Hematopoietic multipotent progenitor cell treated with erythropoietin and hydrocortisone succinate and interleukin-3 and kit ligand, for 17 days (in vitro differentiated cells): ENCODE data around the gene CD82.

Source experiments
- DNase-seq: peaks from one replicate; pipeline ENCODE4 v3.0.0-alpha.2; 2015; ENCODE audit warnings: low spot score

The CD82 gene

DNA sequence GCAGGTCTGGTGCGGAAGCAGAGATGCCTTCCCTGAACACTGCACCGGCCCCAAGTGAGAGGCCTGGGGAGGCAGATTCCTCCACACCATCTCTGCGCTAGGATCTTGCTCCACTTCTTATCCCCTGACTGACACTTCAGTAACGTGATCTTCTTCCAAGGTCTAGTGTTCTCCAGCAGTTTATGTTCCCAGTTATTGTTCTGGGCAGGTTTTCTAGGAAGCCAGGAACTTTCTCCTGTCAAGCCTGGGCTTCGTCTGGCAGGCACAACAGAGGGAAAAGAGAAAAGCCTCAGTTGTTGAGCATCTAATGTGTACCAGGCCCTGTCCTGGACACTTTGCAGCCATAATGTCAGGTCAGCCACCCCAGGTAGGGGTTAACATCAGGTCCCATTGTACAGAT, 10.5 kb downstream of the CD82 start:
- DNase-seq, result no peak

DNA sequence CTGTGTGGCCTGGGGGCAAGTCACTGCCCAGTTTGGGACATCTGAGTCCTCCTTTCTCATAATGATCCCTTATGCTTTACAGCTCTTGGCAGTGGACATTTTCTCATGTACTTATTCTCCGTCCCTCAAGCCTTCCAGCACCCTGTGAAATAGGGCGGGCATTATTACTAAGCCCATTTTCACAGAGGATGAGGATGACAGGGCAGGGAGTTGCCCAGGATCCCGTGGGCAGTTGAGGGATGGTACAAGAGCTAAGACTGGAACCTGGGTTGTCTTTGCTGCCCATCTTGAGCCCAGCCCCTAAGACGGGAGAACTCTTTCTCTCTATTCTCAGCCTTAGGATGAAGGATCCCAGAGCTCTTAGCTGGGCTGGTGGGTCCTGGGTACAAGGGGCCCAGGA, 11.2 kb downstream of the CD82 start:
- DNase-seq, result no peak

DNA sequence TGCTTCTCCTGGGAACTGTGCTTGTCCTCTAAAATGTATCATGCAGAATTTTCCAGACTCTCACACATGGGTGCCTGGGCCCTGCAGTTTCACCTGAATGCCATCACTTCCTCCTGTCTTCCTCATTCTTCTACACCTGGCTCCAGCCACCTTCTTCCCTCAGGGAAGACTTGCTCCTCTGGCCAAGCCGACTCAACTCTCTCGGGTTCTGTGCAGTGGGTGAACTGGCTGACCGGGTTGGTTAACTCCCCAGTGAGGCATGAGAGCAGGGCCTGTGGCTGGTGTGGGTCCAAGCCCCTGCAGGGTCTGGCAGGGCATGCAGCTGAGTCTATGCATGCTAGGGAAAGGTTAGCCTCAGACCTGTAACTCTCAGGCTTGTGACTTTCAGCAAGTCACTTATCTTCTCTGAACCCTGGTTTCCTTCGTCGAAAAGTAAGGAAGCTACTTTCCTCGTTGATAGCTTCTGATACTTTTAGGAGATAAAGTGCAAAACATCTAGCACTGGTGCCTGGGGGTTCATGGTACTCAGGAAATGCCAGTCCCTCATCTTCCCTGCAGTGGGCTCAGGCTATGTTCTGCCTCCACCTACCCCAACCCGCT, 11.9 kb downstream of the CD82 start:
- peak; percentile 67 for DNase-seq

DNA sequence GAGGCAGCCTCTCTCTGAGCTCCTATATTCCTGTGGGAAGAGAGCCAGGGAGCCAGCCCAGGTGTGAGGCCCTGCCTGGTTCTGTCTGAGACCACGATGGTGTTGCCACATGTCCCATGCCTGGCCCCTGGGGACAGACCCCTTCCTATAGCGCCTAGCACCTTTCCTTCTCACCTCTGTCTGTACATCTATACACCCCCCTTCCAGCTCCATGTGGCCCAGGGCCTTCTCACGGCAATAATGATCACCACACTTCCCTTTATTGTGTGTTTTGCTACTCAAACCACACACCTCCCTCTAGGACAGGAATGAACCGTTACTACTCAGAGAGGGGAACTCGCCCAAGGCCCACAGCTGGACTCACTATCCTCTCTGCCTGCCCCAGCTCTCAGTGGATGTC, 12.8 kb downstream of the CD82 start:
- no peak for DNase-seq

DNA sequence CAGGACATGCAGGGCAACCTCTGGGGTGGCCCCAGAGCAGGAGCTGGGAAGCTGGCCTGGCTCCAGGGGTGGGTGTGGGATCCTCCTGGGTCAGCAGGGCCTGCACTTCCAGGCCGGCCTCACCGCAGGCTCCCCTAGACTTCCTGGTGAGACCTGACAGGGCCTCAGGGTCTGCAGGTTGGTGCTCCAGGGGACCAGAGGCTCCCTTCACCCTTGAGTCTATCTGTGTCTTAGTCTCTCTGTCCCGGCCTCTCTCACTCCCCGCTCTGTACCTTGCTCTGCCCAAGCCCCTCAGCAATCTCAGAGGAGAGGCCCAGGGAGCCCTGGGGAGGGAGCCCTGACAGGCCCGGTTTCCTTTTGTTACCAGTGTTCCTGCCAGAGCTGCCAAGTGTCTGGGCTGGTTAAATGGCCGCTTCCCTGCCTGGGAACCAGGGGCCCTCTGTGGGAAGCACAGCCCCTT, 13.9 kb downstream of the CD82 start:
- DNase-seq, result no peak

DNA sequence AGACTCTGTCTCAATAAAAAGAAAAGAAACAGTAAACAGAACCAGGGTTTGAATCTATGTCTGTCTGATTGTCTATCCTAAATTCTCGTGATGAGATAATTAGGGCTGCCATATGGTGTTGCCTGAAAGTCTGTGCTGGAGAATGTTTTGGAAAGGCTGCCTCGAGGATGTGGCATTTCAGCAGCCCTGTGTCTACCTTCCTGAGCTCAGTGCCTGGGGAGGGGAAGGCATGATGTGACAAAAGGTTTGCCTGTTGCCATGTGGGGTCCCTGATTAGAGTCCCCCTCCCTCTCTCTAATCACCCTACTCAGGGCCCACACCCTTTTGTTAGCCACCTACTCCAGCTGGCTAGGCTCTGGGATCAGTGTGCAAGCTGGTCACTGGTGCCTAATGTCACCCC, 15.2 kb downstream of the CD82 start:
- DNase-seq, result peak; percentile 49

DNA sequence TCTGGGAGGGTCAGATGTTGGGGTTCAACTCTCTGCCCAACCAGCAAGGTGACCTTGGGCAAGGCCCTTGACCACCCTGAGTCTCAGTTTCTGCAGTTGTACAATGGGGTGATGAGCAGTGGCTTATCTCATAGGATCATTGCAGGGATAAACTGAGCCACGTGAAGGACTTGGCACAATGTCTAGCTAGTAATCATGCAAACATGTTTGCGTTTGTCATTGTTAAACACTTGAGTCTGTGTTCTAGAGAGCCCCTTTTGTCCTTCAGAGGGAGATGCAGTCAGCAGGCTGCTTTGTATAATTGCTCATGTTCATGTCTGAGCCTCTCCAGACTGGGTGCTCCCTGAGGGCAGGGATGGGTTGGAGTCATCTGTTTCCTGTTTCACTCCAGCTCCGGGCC, 15.8 kb downstream of the CD82 start:
- DNase-seq, result no peak

DNA sequence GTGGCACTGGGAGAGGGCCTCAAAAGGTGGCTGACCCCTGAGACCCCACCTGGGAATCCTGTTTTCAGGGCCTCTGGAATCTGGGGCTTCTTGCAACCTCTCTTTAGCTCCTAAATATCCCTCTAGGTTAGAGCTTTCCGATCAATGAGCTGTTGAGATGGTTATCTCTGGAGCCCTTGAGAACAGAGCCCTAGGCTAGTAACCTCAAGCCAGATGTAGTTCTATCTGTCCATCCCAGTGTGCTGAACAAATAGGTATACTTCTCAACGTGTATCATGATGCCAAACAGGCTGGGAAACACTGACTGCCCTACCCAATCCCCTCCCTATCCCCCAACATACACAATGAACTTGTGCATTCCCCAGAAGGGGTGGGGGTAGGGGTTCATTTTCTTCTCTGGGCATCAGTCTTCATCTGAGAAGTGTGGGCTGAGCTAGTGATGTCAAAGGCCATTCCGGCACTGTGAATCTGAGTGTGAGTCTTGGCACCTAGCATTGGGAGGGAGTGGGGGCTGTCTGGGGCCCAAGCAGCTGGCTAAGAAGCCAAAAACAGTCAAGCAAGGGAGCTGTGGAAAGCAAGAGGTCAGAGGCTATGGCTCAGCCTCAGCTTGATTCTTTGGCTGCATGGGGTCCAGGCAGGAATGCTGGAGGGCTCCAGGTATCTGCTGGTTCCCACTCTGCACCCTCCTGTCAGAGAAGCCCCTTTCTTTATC, 17.3 kb downstream of the CD82 start:
- no peak for DNase-seq

DNA sequence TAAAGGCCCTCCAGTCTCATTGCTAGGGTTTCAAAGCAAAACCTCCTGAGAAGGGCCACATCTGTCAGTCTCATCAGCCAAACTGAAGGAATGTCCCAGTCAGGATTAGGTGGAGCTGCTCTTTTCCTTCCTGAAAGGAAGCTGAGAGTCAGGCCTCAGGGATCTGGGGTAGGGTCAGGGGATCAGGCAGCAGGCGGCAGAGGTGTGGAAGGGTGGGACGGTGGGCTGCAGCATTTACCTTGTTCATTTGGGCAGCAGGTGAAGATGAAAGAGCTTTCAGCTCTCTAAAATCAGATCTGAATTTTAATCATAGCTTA, 17.8 kb downstream of the CD82 start:
- DNase-seq, result no peak

DNA sequence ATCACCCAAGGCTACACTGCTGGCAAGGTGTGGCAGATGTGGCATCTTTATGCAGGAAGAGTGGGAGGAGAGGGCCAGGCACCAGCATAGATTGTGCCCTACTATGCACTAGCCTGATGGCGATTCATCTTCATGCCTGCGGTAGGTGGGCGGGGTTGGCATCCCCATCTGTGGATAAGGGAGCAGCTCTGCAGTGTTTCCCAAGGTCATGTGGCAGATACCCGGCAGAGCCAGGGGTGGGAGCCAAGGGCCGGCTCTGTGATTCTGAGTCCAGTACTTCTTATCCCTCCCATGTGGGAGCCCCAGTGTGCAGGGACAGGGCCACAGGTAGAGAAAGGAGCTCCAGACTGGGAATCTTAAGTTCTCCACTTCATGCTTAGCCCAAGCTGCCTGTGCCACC, 20.0 kb downstream of the CD82 start:
- peak; percentile 17 for DNase-seq

DNA sequence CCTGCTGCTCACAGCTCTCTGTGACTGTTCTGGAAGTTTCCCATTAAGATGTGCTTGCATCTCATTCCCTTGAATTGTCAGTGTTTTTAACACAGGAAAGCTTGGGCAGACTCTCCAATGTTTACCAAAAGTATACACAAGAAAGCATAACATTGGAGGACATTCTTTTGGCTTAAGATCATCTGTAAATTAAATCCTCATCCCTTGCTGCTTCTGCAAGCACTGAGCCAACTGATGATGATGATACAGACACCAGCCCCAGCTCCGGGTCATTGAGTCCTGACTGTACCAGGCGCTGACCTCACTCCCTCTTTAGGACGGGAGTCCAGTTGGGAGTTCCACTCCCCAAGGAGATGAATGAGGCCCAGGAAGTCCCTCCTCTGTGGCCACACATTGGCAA, 23.8 kb downstream of the CD82 start:
- no peak for DNase-seq

DNA sequence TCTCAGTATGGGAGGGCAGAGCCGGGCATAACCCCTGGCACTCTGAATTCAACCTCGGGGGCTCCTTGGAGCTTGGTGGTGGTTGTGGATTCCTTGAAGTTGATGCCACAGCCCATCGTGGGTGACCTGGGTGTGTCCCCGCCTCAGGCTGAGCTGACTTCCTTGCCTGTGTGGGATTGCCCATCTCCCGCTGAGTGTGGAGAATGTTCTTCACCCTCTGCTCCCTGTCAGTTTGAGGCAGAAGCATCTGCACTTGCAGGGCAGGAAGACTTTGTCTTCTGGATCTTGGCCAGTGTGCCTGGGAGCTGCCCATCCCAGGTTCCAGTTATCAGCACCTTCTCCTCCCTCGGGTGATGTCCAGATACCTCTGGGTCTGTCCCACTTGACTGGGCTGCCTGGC, 25.3 kb downstream of the CD82 start:
- DNase-seq, result no peak

DNA sequence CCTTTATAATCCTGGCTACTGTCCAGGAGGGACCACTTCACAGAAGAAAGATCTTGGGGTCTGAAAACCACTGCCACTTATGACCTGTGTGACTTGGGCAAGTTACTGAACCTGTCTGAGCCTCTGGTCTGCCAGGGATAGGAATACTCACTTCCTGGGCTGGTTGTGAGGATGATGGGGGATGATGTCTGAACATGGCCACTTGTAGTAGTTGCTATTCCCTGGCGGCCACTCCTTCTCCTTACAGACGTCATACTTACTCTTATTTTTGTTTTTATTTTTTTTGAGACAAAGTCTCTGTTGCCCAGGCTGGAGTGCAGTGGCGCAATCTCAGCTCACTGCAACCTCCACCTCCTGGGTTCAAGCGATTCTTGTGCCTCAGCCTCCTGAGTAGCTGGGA, 26.1 kb downstream of the CD82 start:
- no peak for DNase-seq

DNA sequence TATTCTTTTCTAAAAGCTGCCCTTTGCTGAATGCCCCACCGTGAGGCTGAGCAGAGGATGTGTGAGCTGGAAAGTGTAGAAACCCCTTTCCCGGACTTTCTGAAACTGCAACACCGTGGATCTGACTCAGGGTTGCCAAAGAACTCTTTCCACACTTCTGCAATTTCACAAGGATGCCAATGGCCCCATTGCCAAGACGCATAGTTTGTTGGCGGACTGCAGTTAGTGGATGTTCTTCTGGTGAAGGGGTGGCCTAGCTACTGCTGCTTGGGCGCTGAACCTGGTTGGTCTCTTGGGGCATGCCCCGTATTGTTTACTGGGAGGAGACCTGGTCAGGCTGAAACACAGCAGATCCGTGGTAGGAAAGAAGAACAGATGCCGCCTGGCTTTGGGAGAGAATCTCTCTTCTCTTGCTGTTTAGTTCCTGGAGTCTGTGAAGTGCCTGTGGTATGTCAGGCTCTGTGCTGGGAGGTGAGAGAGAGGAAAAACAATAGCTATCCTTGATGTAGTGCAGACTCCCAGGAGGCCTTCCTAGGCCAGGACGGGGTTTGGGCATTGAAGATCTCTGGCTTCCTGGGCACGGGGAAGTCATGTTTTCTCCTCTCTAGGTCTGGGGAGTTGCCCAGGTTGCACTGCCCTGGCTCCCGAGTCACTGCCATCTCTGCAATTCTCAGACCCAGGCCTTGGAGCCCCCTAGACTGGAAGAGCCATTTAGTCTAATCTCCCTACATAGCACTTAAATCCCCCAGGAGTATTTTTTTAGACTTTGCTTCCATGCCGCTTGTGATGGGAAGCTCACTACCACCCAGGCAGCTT, 26.9 kb downstream of the CD82 start:
- no peak for DNase-seq

DNA sequence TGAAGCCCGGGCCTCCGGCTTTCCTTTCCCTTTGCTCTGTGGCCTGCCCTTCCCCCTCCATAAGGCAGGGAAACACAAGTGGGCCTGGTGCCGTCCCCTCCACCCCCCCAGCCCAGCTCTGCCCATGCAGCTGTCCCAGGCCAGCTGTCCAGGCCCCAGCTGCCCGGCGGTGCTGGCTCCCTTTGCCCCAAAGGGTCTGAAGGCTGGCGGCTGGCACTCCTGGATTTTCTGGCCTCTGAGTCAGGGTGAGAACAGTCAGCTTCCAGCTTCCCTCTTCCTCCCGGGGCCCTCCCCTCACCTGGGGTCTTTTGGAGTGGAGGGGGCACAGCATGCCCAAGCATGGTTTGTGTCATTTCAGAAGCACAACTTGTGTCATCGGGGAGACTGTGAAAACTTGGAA, 27.8 kb downstream of the CD82 start:
- DNase-seq, result no peak

DNA sequence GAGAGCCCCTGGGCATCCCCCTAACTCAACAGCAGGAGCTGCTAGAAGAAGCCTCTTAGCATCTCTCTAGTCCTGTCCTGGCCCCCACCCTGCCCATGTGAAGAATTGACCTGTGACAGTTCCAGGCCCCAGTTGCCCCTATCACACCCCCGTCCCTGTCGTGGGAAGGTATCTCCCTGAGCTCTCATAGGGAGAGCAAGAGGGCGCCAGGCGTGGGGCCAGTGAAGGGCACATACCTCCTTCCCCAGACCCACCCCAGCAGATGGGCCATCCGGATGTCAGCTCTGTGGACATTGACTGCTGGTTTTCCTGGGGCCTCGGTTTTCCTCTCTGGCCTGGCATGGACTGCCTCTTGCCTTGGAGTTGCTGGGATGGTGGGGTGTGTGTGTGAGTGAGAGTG, 29.5 kb downstream of the CD82 start:
- DNase-seq, result no peak

DNA sequence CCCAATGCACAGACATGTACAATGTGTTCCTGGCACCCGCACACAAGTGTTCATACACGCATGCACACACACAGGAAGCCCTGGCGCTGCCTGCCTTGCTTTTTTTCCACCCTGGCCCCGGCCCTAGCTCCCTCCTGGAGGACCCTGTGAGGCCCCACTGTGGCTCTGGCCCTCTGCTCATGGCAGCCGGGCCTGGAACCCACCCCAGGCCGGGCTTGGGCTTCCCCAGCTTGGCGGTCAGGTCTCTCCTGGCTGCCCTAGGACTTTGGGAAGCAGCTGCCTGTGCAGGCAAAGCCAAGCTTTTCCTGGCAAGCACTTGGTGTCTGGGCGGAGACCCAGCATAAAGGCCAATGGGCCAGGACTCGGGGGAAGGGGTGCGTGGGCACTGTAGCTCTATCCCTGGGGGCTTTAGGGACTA, 30.5 kb downstream of the CD82 start:
- DNase-seq, result no peak

DNA sequence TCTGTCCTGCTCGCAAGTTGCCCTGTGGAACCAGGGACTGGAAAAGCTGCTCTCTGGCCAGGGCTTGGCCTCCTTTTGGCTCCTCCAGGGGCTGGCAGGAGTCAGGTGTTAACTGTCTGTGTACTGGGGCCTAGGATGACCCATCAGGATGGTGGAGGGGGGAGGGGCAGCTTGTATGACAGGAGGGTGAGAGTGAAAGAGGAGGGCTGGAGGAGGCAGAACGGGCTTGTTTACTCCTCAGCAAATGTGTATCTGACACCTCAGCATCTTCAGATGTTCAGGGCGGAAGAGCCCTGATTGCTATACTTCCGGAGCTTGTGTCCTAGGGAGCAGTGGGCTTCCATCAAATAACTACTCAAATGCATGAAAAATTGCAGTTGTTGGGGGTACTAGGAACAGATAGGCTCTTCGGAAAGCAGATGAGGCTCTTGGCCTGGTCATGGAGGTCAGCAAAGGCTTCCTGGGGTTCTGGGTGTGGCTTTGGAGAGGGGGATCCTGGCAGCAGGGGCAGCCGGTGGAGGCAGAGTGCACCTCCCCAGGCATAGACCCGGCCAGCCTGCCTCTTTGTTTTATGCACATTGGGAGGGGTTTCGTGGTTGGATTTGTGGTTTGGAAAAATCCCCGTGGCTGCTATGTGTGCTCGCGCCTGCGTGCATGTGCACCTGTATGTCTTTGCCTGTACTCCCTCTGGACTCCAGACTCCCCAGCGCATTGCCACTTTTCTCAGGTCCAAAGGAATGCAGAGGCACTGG, 31.2 kb downstream of the CD82 start:
- DNase-seq, result no peak

DNA sequence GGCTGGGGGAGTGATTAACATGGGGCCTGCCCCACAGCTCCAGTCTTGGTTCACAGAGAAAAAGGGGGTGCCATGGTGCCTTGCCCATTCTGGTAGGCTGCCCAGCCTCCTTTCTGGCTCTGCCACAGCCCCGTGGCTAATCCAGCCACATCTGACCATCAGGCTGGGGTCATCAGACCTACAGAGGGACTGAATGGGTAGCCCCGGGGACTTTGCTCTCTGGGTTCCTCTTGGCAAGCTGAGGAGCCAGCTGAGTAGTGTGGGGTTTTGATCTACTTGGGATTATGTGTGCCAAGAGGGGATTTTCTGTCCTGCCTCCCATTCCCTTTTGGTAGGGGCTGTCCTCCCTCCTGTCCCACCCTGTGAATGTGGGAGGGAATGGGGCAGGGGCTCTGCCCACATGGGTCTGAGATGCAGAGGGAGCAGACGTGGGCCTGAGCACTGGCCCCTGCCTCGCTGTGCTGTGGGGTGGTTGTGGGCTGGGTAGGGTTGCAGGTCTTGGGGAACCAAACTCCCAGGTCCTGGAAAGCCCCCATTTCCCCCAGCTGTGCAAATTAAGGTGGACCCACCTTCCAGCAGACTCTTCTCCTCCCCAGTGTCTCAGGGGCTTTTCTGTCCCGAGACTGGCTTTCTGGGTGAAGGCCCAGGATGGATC, 32.0 kb downstream of the CD82 start:
- no peak for DNase-seq

DNA sequence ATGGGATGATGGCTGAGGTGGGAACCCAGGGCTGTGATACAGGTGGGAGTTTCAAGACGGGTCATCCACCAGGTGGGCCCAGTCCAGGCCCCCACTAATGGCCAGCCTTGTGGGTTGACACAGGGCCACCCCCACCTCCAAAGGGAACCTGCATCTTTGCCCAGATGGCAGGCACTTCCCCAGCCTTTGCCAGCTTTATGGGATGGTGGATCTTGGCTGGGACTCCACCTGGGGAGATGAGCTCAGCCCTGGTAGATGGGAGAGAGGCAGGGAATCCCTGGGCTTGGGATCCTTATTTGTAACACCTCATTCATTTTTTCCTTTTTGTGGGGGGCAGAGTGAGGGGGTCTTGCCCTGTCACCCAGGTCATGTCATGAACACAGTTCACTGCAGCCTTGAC, 33.4 kb downstream of the CD82 start:
- DNase-seq, result no peak

DNA sequence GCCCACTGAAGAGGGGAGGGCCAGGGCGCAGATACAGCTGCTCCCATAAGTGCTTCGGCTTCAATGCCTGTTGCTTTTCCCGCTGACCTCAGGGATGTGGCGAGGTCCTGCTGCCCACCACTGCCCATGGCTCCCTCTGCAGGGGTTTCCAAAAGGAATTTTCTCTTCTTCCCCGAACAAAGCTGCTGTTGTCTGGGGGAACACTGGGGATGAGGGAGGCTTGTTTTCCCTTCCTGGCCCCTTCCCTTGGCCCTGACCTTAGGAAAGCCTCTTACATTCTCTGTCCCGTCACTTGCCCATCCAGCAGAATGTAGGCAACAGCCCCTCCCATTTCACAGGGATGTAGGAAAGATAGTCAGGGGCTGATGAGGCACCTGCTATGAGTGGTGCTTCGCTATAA, 34.8 kb downstream of the CD82 start:
- DNase-seq, result no peak

DNA sequence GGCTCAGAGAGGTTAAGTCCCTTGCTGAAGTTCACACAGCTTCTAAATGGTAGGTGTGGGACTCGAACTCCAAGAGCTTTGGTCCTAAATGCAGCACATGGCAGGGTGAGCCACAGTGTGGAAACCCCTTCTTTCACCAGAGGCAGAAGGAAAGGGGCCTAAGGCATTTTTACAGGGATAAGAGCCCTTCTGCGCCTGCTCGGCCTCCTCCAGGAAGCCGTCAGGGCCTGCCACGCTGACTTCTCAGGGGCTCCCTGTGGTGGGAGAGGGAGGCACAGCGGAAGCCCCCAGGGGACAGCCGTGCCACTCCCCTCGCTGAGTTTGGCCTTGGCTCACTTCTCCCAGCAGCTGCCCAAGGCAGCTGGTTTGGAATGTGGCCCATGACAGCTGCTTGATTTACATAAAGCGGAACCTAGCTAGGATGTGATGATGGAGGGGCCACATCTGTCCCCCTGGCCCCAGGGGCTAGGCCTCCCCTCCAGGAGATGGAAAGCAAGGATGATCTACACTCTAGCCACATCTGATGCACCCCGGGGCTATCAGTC, 35.4 kb downstream of the CD82 start:
- no peak for DNase-seq
